ENCODE measurements around the gene SLMAP.

DNA sequence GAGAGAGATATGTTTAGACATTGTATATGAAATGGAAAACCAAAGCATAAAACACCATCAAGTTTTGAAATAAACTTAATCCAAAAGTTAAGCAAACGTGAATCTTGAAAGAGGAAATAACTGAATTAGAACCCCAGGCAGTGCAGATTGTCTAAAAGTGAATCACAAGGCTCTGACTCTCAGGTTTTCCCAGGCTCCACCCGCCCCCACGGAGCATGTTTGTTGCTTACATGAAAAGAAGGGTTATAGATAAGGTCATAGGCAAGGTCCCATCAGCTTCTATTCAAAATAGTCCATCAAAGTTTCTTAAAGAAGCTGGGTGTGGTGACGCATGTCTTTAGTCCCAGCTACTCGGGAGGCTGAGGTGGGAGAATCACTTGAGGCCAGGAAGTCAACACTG, 29.0 kb upstream of the SLMAP start:
- no peak for TF ChIP-seq POLR2A (IDR thresholded peaks at IDR 0.05; ENCODE audit: low read length)
- TF ChIP-seq, protein P1, sequence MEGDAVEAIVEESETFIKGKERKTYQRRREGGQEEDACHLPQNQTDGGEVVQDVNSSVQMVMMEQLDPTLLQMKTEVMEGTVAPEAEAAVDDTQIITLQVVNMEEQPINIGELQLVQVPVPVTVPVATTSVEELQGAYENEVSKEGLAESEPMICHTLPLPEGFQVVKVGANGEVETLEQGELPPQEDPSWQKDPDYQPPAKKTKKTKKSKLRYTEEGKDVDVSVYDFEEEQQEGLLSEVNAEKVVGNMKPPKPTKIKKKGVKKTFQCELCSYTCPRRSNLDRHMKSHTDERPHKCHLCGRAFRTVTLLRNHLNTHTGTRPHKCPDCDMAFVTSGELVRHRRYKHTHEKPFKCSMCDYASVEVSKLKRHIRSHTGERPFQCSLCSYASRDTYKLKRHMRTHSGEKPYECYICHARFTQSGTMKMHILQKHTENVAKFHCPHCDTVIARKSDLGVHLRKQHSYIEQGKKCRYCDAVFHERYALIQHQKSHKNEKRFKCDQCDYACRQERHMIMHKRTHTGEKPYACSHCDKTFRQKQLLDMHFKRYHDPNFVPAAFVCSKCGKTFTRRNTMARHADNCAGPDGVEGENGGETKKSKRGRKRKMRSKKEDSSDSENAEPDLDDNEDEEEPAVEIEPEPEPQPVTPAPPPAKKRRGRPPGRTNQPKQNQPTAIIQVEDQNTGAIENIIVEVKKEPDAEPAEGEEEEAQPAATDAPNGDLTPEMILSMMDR (IDR thresholded peaks at IDR 0.05) = no peak
- TF ChIP-seq RNF2 (IDR thresholded peaks at IDR 0.05; ENCODE audit: borderline replicate concordance, low read depth) = no peak
- TF ChIP-seq MAFK (IDR thresholded peaks at IDR 0.05; ENCODE audit: partially characterized antibody) = no peak
- TF ChIP-seq, protein P2, sequence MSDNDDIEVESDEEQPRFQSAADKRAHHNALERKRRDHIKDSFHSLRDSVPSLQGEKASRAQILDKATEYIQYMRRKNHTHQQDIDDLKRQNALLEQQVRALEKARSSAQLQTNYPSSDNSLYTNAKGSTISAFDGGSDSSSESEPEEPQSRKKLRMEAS (IDR thresholded peaks at IDR 0.05) = no peak
- no peak for TF ChIP-seq MAZ (IDR thresholded peaks at IDR 0.05; ENCODE audit: borderline replicate concordance, low read depth, low read length)
